ENCODE results near the gene ANAPC13.
A peak's percentile ranks its signal among the peaks of the same experiment; 100 is the strongest.

Gene ANAPC13

DNA sequence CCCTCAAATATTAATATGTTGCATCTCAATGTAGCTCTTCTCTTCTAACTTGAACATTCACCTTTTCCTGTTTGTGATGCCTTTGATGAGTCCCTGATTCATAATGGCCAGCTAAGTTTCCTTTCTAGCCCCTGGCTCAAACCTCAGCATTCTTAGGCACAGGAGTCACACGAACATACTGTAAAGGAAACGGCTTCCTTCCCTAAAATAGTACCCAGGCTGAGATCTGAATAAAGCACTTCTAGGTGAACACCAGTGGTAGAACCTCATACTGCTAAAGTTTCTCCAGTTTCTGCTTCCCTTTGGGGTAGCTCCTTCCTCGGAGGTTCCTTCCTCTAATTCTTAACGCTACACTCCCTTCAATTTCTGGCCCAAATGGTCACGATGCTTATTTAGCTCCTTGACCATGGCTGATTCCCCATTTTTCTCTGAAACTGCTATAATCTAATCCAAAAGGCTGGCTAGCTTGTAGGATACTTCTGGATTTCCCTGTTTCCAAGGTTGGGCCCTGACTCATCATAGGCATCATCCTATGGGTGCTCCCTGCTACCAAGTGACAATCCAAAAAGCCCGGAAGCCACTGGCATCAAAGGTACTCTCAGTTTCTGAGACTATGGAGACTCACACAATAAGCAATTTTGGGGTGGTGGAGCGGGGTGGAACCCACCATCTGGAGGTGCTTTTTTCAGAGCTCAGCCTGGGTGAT lies 2.4 kb downstream of the ANAPC13 start:
- FAIRE-seq (no peak), DNase-seq (ENCODE audit: low spot score) (no peak)

DNA sequence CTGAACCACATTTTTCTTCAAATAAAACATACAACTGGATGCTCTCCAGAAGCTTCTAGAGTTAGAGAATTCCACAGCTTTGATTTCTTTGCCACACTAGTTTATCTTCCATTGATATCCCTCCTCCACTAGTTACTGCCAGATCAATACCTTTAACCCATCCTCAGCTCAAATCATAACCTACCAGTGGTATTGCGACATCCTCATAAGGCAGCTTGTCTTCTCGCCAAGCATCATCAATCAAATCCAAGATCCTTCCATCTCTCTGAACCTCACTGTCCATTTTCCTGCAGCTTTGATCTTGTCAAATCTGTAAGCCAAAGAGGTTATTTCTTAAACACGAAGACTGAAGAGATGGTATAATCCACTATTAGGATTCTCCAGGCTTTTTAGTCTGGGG lies 3.2 kb downstream of the ANAPC13 start:
- DNase-seq (ENCODE audit: low spot score): no peak
- no peak for FAIRE-seq

DNA sequence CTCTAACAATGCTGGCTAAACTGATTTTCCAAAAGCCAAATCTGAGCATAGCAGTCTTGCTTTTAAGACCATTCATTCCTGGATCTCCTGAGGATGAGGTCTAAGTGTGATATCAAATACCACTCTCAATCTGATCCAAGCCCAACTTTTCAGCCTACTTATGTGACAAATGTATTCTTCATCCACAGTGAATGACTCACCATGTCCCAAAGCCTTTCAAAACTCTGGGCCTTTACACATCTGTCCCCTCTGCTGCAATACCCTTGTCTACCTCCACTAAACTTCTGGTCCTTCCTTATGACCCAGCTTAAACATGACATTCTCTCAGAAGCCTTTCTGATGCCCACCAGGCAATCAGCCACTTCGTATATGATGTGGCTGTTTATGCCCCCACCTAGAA lies 4.6 kb downstream of the ANAPC13 start:
- DNase-seq (ENCODE audit: low spot score) (no peak), FAIRE-seq (no peak)

DNA sequence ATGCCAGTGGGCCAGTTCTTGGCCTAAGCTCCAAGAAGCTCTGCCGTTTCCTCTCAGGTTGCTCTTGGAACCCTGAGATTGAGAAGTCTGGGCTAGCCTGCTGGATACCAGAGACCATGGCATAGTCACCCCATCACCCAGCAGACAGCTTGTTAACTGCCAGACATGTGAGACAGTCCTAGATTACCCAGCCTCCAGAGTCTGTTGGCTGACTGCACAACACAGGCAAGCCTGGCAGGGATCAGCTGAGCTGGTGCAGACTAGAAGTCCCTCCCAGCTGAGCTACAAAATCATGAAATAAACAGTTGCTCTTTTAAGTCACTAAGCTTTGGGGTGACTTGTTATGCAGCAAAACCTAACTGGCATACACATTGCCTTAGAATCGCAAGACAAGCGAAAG lies 5.2 kb downstream of the ANAPC13 start:
- no peak for FAIRE-seq
- no peak for DNase-seq (ENCODE audit: low spot score)

DNA sequence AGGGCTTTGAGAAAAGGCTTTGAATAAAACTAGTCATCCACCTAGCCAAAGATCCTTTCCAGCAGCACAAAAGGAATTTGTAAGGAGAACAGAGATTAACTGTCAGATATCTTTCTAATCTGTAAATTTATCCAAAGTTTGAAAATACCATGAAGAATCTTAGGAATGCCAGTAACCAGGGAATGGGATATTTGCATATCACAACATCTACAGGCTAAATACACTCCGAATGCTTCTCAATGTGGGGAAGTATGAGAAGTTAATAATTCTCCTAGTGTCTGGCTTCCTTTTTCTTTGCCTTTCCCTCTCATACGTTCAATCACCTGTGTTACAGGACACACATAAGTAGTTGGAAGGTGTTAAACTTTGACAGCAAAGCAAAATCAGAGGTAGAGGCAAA lies 7.8 kb downstream of the ANAPC13 start:
- FAIRE-seq (no peak), DNase-seq (ENCODE audit: low spot score) (no peak)

DNA sequence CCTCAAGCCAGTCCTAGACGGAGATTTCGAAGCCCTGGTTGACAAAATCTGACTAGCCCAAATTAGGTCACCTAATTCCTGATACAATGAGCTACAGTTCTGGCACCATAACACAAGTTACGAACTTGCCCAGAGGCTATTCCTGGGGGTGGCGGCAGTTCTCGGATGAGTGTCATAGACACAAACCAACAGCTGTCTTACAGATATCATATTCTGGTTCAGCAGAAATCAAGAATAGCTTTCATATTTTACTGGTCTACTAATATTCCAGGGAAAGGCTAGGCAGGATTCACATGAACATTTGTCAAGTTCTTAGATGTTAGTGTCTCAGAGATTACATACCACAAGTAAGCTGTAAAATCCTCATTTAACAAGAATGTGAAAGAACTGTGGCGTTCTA lies 8.8 kb downstream of the ANAPC13 start:
- FAIRE-seq (no peak), DNase-seq (ENCODE audit: low spot score) (no peak)

DNA sequence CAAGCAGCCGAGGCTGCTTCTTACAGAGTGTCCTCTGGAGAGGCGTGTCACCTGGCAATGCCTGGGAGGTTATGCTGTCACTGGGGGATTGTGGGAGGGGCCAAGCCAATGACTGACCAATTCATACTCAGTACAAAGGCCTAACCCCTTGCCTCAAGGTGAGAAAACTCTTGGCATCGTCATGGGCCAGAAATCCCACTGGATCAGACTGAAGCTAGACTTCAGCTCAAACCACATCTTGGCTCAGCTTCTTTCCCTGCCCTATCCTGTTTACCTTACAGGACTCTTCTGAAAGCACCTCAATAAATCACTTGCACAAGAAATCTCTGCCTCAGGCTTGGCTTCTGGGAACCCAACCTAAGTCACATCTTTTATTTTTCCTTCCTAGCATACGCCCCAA lies 9.5 kb downstream of the ANAPC13 start:
- no peak for FAIRE-seq
- no peak for DNase-seq (ENCODE audit: low spot score)

DNA sequence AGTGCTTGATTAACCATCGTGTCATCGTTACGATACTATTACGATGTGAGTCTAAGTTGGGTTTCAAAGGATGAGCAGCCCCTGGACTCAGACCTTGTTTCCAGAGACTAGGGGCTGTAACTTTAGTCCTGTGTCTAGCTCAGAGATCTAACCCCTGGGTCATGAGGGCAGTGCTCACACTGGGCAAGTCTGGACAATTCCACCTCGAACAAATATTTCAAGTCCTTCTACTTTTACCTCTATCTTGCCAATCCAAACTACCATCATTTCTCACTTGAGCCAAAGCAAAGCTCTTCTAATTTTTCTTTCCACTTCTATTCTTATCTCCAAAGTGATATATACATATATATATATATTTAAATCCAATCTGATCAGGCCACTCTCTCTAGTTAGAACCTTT lies 10.8 kb downstream of the ANAPC13 start:
- DNase-seq (ENCODE audit: low spot score) (no peak), FAIRE-seq (no peak)

DNA sequence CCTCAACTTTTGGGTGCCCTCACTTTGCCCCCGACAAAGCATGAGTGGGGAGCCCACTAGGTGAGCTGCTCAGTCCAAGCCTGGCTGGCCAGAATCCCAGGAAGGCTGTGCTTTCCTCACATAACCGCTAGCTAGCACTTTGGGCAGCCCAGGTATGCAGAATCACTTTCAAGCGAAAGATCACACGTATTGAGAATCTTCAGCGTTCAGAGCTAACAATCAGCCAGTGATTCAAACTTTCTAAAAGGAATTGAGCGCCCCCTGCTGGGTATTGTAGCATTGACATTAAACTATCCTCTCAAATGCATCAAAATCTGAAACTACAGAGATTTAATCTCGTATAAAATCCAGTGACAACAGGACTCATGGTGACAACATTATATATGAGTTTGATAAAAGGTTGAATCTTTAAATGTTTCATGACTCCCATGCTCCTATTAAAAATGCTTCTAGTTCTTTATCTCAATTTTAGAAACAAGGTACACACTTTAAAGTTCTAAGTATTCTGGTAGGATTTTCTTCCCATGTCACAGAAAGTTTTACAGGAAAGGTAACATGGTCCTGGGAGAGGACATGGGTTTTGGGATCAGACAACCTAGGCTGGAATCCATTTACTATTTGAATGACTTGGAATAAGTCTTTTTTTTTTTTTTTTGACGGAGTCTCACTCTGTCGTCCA lies 11.8 kb downstream of the ANAPC13 start:
- FAIRE-seq (no peak), DNase-seq (ENCODE audit: low spot score) (peak; percentile 35)

DNA sequence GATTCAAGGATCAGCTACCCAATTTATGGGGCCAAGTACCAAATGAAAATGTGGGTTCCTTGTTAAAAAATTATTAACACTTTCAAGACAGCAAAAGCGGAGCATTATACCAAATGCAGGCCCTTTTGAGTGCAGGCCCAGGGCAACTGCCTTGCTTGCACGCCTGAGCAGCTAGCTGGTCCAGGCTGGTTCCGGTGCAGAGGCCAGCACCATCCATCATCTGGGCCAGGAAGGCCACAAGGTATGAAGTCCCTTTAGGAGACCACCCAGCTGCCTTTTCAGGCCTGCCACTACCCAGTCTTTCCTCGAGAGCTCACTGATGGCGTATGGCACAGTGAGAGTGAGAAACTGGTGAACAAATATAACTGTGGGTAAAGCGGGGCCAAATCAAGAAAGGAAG lies 13.0 kb downstream of the ANAPC13 start:
- DNase-seq (ENCODE audit: low spot score) (no peak), FAIRE-seq (no peak)

DNA sequence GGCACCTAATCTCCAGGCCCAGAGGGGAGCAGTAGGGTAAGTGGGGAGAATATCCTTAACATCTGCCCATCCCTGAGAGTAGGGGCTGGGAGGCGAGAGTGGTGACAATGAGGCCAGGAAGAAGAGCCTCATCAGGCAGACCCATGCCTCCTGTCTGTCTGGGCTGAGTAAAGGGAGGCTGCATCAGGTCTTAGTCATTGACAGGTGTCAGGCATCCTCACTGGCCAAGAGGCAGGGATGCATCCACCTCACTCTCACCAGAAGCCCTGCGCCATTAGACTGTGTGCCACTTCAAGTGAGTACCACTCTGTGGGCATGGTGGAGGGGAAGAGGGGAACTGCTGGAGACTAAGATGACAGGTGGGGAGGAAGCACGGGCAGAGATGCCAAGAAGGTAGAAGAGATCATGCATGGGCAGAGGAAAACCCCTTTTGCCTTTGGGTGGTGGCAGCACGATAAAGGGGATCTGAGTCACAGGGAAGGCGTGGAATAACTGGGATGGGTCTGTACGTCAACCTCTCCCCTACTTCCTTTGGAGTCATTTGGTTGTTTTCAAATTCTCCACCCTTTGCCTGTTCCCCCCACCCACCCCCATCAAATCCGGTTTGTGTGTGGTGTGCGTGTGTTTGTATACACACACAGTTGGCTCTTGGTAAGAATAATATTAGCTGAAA lies 14.1 kb downstream of the ANAPC13 start:
- DNase-seq (ENCODE audit: low spot score) (no peak), FAIRE-seq (no peak)

DNA sequence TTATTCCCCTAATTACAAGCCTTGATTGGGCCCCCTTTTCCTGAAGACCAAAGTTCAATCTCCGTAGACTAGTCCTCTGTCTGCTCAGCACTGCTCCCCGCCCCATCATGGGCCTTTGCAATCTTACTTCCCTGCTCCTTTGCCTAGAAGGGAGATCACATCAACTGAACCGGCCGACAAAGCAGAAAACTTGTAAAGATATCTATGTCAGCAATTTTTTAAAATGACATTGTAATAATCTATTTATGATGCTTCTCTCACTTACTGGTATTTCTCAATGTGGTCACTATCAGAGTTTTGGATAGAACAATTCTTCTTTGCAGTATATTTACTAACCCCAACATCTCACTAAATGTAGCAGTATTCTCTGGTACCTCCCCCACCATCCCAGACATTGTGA lies 17.3 kb downstream of the ANAPC13 start:
- DNase-seq (ENCODE audit: low spot score) (no peak), FAIRE-seq (no peak)

DNA sequence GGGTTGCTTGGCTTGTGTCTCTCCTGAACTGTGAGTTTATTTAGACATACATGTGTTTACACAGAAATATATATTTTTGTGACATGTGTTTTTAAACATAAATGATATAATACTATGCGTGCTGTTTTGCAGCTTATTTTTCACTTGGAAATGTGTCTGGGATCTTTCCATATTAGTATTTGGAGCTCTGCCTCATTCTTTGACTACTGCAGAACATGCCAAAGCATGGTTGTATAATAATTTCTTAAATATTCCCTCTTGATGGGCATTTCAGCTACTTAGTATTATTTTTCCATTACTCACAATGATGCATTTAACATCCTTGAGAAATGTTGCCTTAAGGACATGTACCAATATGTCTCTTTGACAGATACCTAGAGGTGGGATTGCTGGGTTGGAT lies 19.5 kb downstream of the ANAPC13 start:
- no peak for DNase-seq (ENCODE audit: low spot score)

DNA sequence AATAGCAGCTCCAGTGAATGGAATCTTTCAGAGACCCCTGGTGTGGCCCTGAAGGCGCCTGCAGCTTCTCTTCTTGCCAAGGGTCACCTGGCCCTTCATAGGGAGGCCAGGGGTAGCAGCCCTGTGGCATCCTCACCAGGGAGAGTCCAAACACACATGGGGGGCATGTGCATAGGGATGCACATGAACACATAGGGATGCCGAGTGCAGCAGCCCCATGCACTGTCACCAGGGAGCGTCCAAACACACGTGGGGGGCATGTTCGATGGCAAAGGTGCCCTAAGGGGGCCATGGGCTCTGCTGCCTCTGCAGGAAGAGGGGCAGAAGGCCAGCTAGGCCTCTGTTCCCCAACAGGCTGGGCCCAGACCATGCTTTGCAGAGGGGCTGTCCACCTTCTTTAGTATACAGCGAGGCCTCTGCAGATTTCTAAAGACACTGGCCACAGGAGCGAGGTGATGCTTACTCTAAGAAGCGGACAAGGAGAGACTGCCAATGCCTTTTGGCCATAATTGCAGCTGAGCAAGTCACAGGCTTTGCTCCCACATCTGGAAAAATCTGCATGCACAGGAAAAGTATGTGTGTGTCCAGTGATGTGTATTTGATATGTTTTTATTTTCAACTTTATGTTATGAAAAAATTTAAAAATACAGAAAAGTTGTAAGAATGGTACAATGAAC lies 21.0 kb downstream of the ANAPC13 start:
- no peak for FAIRE-seq
- no peak for DNase-seq (ENCODE audit: low spot score)

More for the DNA sequence above, 19.5 kb downstream of the ANAPC13 start:
- FAIRE-seq: no peak

DNA sequence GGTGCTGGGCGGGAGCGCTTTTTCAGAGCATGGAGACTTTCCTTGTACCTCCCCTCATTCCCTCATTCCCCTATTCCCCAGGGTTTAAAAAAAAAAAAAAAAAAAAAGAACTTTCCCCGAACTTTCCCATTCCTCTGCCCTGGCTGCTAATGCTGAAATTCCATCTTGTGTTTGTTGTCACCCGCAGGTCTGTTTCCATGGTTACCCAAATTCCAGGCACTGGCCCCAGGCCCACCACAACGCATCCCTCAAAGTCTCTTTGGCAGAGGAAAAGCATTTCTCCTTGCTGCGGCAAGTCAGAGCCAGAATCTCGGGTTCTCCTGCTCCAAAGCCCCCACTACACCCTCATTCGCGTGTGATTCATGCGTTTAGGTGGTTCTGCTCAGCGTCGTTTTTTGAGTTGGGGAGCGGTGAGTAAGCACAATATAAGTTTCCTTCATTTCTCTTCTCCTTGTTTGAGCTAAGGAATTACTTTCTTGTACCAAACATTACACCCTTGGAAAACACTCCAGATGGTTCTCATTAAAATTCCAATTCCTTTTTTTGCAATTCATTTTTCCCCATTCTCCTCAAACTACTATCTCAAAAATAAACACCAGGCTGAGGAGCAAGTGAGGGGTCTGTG lies 21.6 kb downstream of the ANAPC13 start:
- FAIRE-seq: no peak
- peak; percentile 66 for DNase-seq (ENCODE audit: low spot score)

DNA sequence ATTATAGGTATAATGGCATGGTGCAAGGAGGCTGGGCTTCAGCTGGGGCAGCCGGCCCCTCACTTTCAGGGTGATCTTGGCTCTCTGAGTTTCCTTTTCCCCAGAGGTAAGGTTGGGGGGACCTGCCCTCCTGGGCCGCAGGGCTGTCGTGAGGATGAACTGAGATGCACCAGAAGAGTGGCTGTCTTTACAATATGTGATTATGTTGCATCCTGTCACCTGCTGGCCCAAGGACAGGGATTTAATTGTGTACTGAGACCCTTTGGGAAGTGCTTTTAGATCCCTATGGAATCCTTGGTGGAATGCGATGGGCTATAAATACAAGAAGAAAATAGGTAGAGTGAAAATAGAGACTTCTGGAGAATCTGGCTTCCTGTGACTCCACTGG lies 22.1 kb downstream of the ANAPC13 start:
- no peak for DNase-seq (ENCODE audit: low spot score)
- FAIRE-seq: no peak

DNA sequence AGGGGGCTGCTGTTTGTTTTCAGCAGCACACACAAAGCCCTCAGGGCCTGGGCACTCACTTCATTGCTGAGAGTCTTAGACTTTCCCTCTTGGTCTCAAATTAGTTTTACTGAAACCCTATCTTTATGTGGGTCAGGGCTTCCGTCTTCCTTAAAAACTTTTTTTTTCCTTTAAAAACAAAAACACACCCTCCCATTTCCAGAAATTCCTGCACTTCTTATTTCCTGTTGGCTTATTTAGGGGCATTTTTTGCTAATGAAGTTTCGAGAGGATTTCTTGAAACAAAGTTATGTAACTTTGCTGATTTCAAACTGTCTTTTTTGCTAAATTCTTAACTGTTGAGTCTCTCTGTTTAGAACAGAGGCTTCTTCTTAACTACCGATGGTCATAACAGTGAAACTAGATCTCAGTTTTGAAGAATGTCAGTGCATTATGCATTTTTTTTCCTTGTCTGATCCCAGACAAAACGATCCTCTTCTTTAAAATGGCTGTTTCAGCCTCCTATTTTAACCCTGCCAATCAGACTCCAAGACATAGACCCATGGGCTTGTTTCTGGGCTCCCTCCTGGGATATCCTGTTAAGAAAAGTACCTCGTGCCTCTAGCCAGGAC lies 23.3 kb downstream of the ANAPC13 start:
- no peak for FAIRE-seq

DNA sequence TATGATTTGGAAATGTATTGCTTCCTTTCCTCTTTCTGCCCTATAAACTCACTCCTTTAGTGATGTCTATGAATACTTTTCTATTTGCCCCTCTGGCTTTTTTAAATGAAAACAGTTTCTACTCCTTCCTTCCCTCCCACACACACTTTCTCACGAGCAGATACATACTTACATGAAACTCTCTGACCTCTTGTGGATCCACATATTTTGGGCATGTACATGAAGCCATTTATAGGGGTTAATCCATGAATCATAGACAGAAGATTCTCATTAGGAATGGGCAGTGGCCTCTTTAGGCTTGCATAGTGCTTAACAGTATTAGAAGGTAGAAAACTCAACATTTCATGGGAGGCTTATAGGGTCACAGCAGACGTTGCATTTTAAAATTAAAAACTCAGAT lies 24.8 kb downstream of the ANAPC13 start:
- no peak for FAIRE-seq

More for the DNA sequence above, 23.3 kb downstream of the ANAPC13 start:
- no peak for DNase-seq (ENCODE audit: low spot score)

DNA sequence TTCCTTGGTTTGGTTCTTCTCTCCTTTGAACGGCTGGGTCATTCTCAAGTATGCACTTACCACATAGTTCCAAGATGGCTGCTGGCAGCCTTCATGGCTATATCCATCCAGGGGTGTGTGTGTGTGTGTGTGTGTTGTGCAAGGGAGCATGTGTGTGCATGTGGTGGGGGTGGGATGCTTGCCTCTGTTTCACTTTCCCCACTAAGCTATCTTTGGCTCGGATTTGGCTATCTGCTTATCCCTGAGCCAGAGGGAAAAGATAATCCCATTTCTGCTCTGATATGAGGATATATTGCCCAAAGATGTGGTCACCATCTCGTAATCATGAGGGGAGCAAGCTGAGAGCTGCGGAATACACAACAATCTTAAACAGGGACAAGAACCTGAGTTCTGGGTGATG lies 26.2 kb downstream of the ANAPC13 start:
- FAIRE-seq (no peak), DNase-seq (ENCODE audit: low spot score) (no peak)

More for the DNA sequence above, 24.8 kb downstream of the ANAPC13 start:
- no peak for DNase-seq (ENCODE audit: low spot score)

DNA sequence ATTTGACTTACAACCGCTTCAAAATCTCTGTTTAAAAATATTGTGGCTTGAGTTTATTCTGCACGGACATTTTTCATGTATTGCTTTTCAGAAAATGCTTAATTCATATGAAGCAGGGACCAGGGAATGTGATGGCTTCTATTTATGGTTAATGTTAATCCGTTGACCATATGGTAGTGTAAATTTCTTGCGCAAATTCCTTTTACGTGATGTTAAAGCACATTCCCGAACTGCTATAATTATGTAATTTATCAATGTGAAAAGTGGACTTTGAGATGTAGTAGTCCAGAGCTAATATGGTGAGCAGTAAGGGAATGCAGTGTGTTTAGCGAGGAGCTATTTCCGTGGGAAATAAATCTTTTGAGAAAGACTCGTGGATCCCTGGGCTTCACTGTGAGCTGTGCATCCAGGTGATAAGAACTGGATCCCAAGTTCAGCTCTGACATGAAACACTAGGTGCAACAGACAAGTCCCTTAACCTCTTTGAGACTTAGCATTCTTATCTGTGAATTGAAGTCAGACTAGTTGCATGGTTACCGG lies 27.3 kb downstream of the ANAPC13 start:
- FAIRE-seq (no peak), DNase-seq (ENCODE audit: low spot score) (no peak)
